Upper lobe of left lung (tissue), 4 donors: ENCODE measurements around the gene SPINK5.

Experiments
- CTCF ChIP-seq, 6 experiments: fragments of 450-650 bp in 4 of 6; fragments of 200-600 bp in 2 of 6; sonication (generic) in 2 of 6; IDR thresholded peaks; one replicate each; pipeline ENCODE4 v1.5.1; 2016 to 2019; ENCODE audit warnings: antibody characterized with exemption in 6 of 6
- POLR2A ChIP-seq, 4 donors: fragments of 450-650 bp; IDR thresholded peaks; one replicate each; pipeline ENCODE4 v1.5.1; 2016 to 2017; ENCODE audit warnings: antibody characterized with exemption in 4 of 4, mild to moderate bottlenecking in 2 of 4
- POLR2AphosphoS5 ChIP-seq, 2 donors: sonication (generic); formaldehyde crosslinking; IDR thresholded peaks; one replicate each; pipeline ENCODE4 v1.5.1; 2017; ENCODE audit warnings: antibody characterized with exemption in 2 of 2

- TF ChIP-seq POLR2AphosphoS5 (IDR thresholded peaks at IDR 0.05) (no peak), POLR2A (IDR thresholded peaks at IDR 0.05) (no peak), CTCF (IDR thresholded peaks at IDR 0.05) (no peak)
Observed at GRCh38 chr5:148146487-148146886, 82.7 kb downstream of the SPINK5 start.
